ENCODE results near the gene CD46. TPM values are rescaled to one million over a fixed set of nuclear protein-coding genes. Genes with fewer than 3 reads are reported as not detected.

Gene CD46
- total RNA-seq, 1 donor from 2014 or later = 97.3 TPM

- TF ChIP-seq, protein P1, sequence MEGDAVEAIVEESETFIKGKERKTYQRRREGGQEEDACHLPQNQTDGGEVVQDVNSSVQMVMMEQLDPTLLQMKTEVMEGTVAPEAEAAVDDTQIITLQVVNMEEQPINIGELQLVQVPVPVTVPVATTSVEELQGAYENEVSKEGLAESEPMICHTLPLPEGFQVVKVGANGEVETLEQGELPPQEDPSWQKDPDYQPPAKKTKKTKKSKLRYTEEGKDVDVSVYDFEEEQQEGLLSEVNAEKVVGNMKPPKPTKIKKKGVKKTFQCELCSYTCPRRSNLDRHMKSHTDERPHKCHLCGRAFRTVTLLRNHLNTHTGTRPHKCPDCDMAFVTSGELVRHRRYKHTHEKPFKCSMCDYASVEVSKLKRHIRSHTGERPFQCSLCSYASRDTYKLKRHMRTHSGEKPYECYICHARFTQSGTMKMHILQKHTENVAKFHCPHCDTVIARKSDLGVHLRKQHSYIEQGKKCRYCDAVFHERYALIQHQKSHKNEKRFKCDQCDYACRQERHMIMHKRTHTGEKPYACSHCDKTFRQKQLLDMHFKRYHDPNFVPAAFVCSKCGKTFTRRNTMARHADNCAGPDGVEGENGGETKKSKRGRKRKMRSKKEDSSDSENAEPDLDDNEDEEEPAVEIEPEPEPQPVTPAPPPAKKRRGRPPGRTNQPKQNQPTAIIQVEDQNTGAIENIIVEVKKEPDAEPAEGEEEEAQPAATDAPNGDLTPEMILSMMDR (IDR thresholded peaks at IDR 0.05) = no peak
- H3K27ac Mint-ChIP-seq (ENCODE audit: unreplicated experiment) = no peak overlapping the region
- no peak for DNase-seq (ENCODE audit: extremely low spot score, unreplicated experiment)
- no peak overlapping the region for H3K4me3 Mint-ChIP-seq (ENCODE audit: unreplicated experiment)
- H3K36me3 Mint-ChIP-seq (ENCODE audit: unreplicated experiment) = peaks cover 2% of the 10 kb centered on the region
- peaks cover 43% of the 10 kb centered on the region for H3K4me1 Mint-ChIP-seq (ENCODE audit: unreplicated experiment)
- H3K27me3 Mint-ChIP-seq (ENCODE audit: unreplicated experiment) = no peaks in the 10 kb centered on the region
- no peaks in the 10 kb centered on the region for H3K9me3 Mint-ChIP-seq (ENCODE audit: unreplicated experiment)
Observed at GRCh38 chr1:207820568-207821463, 69.0 kb downstream of the CD46 start.

GRCh38 chr1:207821464-207822045 lies 69.7 kb downstream of the CD46 start:
- H3K4me1 Mint-ChIP-seq (ENCODE audit: unreplicated experiment) = peaks cover 50% of the 10 kb centered on the region
- H3K27me3 Mint-ChIP-seq (ENCODE audit: unreplicated experiment) = no peaks in the 10 kb centered on the region
- no peaks in the 10 kb centered on the region for H3K9me3 Mint-ChIP-seq (ENCODE audit: unreplicated experiment)
- H3K36me3 Mint-ChIP-seq (ENCODE audit: unreplicated experiment) = no peaks in the 10 kb centered on the region
- H3K27ac Mint-ChIP-seq (ENCODE audit: unreplicated experiment) = no peak overlapping the region
- TF ChIP-seq, protein P1 (IDR thresholded peaks at IDR 0.05) = no peak
- DNase-seq (ENCODE audit: extremely low spot score, unreplicated experiment) = no peak
- no peak overlapping the region for H3K4me3 Mint-ChIP-seq (ENCODE audit: unreplicated experiment)

- H3K4me1 Mint-ChIP-seq (ENCODE audit: unreplicated experiment) = peaks cover 56% of the 10 kb centered on the region
- TF ChIP-seq, protein P1 (IDR thresholded peaks at IDR 0.05) = no peak
- H3K4me3 Mint-ChIP-seq (ENCODE audit: unreplicated experiment) = no peak overlapping the region
- H3K9me3 Mint-ChIP-seq (ENCODE audit: unreplicated experiment) = no peaks in the 10 kb centered on the region
- no peaks in the 10 kb centered on the region for H3K27me3 Mint-ChIP-seq (ENCODE audit: unreplicated experiment)
- DNase-seq (ENCODE audit: extremely low spot score, unreplicated experiment) = no peak
- H3K27ac Mint-ChIP-seq (ENCODE audit: unreplicated experiment) = no peak overlapping the region
- H3K36me3 Mint-ChIP-seq (ENCODE audit: unreplicated experiment) = no peaks in the 10 kb centered on the region
Observed at GRCh38 chr1:207822124-207822601, 70.3 kb downstream of the CD46 start.

DNA sequence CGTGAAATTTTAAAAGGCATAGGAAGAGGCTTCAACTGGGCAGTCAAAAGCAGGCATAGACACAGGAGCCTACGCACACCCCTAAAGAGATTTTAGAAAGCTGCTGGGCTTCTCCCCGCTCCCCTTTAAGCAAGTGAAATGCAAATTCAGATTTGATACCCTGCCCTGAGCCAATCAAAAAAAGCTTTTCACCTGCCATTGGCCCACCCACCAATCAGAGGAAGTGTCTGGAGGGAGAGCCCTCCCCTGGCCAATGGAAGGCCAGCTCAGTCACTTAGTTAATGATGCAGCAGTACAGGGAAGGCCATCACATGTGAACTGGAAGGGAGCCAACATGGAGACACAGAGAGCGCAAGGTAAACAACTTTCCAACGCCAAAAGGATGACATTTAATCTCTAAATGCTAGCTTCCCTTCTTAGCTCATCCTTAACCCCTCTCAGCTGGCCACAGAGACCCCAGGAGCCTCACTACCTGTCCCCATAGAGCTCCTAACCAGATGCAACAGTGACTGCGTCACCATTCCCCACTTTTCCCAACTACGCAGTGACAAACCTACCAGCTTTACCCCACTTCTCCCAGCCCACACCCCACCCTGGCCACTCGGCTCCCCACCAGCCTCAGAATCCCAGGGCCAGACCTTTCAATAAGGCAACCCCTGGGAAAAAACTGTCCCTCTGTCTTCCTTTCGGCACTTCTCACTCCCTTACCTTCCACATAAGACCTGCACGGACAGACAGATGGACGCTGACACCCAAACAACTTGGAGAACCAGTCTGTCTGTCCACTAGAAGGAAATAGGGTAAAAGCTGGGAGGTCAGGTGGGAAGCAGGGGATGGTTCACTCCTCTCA lies 71.0 kb downstream of the CD46 start:
- Mint-ChIP-seq H3K4me3 (ENCODE audit: unreplicated experiment) (peak overlapping the region; percentile 31), H3K27ac (ENCODE audit: unreplicated experiment) (peak overlapping the region; percentile 58), H3K9me3 (ENCODE audit: unreplicated experiment) (no peaks in the 10 kb centered on the region), H3K4me1 (ENCODE audit: unreplicated experiment) (peaks cover 55% of the 10 kb centered on the region), H3K36me3 (ENCODE audit: unreplicated experiment) (no peaks in the 10 kb centered on the region), H3K27me3 (ENCODE audit: unreplicated experiment) (no peaks in the 10 kb centered on the region)
- DNase-seq (ENCODE audit: extremely low spot score, unreplicated experiment) = no peak
- TF ChIP-seq, protein P1 (IDR thresholded peaks at IDR 0.05) = no peak
